ENCODE results near the gene CAMK2B. TPM values are rescaled to one million over a fixed set of nuclear protein-coding genes. Genes with fewer than 3 reads are reported as not detected.
A peak's percentile ranks its signal among the peaks of the same experiment; 100 is the strongest.

The CAMK2B gene
- total RNA-seq, 1 donor from 2014 or later: 0.09 TPM

DNA sequence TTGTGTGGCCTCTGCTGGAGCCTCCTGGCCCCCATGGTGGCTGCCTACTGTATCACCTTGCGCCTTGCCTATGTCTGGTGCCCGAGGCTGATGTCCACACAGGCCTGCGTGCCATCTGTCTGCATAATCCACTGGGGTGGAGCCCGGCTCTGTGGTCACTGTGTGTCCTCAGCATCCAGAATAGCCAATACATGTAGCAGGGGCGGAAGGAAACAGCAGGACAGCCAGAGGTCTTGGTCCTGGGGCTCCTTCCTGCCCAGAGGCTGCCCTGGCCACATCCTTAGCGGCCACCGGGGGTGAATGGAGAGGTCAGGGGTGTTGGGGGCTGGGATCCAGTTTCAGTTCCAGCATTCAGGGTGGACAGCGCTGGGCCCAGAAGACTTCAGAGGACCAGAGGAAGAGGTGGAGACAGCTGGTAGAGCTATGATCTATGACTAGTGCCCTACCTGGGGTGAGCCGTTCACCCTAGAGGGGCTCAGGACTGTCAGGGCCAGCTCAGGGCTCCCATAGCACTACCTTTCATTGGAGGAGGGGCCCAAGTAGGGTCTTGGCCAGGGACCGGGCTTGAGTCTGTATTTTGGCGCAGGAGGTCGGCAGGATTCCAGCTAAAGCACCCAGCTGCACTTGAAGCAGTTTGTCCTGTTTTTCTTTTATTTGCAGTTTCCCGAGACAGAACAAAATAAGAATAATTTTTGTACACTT is 108.7 kb downstream of the CAMK2B start:
- no peak overlapping the region for H3K9ac ChIP-seq
- no peaks in the 10 kb centered on the region for H4K20me1 ChIP-seq (ENCODE audit: low read depth)
- H3K4me1 Mint-ChIP-seq: peaks cover 42% of the 10 kb centered on the region
- H3K4me3 Mint-ChIP-seq: no peak overlapping the region
- H3K4me1 ChIP-seq: peaks cover 40% of the 10 kb centered on the region
- H3K27ac ChIP-seq: no peak overlapping the region
- H2AFZ ChIP-seq (replicated peaks): no peak overlapping the region
- no peaks in the 10 kb centered on the region for H3K36me3 ChIP-seq
- peak overlapping the region; percentile 25 for H3K27ac Mint-ChIP-seq
- peaks cover 2% of the 10 kb centered on the region for H3K36me3 Mint-ChIP-seq
- H3K79me2 ChIP-seq (ENCODE audit: low read depth): no peaks in the 10 kb centered on the region
- H3K9me3 Mint-ChIP-seq: no peaks in the 10 kb centered on the region
- no peak overlapping the region for H3K4me2 ChIP-seq
- peaks cover 22% of the 10 kb centered on the region for H3F3A ChIP-seq (ENCODE audit: low read depth)
- H3K9me3 ChIP-seq (ENCODE audit: low read depth): no peaks in the 10 kb centered on the region
- peaks cover 9% of the 10 kb centered on the region for H3K27me3 Mint-ChIP-seq (ENCODE audit: insufficient read depth, low read depth)
- no peak for DNase-seq (ENCODE audit: low spot score)
- no peak overlapping the region for H3K4me3 ChIP-seq
- TF ChIP-seq EZH2 (IDR thresholded peaks at IDR 0.05): no peak
- TF ChIP-seq EZH2phosphoT487 (IDR thresholded peaks at IDR 0.05): no peak
- TF ChIP-seq, protein P1, sequence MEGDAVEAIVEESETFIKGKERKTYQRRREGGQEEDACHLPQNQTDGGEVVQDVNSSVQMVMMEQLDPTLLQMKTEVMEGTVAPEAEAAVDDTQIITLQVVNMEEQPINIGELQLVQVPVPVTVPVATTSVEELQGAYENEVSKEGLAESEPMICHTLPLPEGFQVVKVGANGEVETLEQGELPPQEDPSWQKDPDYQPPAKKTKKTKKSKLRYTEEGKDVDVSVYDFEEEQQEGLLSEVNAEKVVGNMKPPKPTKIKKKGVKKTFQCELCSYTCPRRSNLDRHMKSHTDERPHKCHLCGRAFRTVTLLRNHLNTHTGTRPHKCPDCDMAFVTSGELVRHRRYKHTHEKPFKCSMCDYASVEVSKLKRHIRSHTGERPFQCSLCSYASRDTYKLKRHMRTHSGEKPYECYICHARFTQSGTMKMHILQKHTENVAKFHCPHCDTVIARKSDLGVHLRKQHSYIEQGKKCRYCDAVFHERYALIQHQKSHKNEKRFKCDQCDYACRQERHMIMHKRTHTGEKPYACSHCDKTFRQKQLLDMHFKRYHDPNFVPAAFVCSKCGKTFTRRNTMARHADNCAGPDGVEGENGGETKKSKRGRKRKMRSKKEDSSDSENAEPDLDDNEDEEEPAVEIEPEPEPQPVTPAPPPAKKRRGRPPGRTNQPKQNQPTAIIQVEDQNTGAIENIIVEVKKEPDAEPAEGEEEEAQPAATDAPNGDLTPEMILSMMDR (IDR thresholded peaks at IDR 0.05): no peak
- no peaks in the 10 kb centered on the region for H3K27me3 ChIP-seq

DNA sequence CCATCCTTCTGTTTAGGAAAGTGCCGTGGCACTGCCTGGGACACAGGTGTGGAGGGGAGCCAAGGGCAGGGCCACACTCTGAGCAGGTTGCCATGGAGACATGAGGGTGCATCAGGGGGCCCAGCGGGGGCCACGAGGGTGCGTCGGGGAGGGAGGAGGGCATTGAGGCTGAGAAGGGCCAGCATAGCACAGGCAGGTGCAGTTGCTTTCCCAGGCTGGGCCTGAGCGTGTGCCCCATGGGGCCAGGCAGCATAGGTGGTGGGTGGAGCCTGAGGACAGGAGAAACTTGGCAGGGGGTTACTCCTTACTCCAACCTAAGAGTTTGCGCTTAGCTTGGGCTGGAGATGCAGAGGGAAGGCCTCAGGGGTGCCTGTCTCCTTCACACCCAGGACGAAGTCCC is 109.4 kb downstream of the CAMK2B start:
- no peak overlapping the region for H3K4me3 ChIP-seq
- peaks cover 45% of the 10 kb centered on the region for H3K4me1 Mint-ChIP-seq
- peaks cover 22% of the 10 kb centered on the region for H3F3A ChIP-seq (ENCODE audit: low read depth)
- H4K20me1 ChIP-seq (ENCODE audit: low read depth): no peaks in the 10 kb centered on the region
- H3K4me1 ChIP-seq: peaks cover 39% of the 10 kb centered on the region
- no peak for DNase-seq (ENCODE audit: low spot score)
- H3K79me2 ChIP-seq (ENCODE audit: low read depth): no peaks in the 10 kb centered on the region
- H3K27me3 Mint-ChIP-seq (ENCODE audit: insufficient read depth, low read depth): peaks cover 9% of the 10 kb centered on the region
- H3K27ac Mint-ChIP-seq: peak overlapping the region; percentile 91
- no peak overlapping the region for H3K4me2 ChIP-seq
- H3K9me3 Mint-ChIP-seq: no peaks in the 10 kb centered on the region
- no peak overlapping the region for H2AFZ ChIP-seq (replicated peaks)
- no peaks in the 10 kb centered on the region for H3K36me3 ChIP-seq
- H3K4me3 Mint-ChIP-seq: no peak overlapping the region
- H3K9me3 ChIP-seq (ENCODE audit: low read depth): no peaks in the 10 kb centered on the region
- H3K27me3 ChIP-seq: no peaks in the 10 kb centered on the region
- TF ChIP-seq EZH2phosphoT487 (IDR thresholded peaks at IDR 0.05) (no peak), EZH2 (IDR thresholded peaks at IDR 0.05) (no peak)
- TF ChIP-seq, protein P1 (IDR thresholded peaks at IDR 0.05): no peak
- H3K27ac ChIP-seq: no peak overlapping the region
- H3K36me3 Mint-ChIP-seq: peaks cover 6% of the 10 kb centered on the region
- H3K9ac ChIP-seq: no peak overlapping the region

DNA sequence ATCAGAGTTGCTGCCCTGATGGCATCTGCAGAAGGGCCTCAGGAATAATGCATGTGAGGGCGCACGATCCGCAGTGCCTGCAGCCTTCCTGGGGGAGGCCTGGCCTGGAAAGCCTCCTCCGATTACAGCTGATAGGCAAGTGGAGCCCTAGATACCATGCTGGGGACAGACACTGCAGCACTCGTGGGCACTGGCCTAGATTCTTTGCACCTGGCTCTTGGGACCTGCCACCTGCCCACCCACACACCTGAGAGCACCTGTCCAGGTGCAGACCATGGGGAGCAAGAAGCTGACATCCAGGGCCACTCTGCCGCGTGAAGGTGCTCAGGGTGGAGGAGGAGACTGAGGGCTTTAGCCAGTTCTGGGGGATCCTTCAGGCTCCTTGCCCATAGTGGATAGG is 109.9 kb downstream of the CAMK2B start:
- H3K36me3 ChIP-seq: no peaks in the 10 kb centered on the region
- peaks cover 22% of the 10 kb centered on the region for H3F3A ChIP-seq (ENCODE audit: low read depth)
- Mint-ChIP-seq H3K9me3 (no peaks in the 10 kb centered on the region), H3K27me3 (ENCODE audit: insufficient read depth, low read depth) (peaks cover 7% of the 10 kb centered on the region), H3K27ac (peak overlapping the region; percentile 91), H3K4me1 (peaks cover 45% of the 10 kb centered on the region), H3K4me3 (no peak overlapping the region), H3K36me3 (peaks cover 6% of the 10 kb centered on the region)
- TF ChIP-seq, protein P1 (IDR thresholded peaks at IDR 0.05): no peak
- no peak for TF ChIP-seq EZH2 (IDR thresholded peaks at IDR 0.05)
- no peak for TF ChIP-seq EZH2phosphoT487 (IDR thresholded peaks at IDR 0.05)
- no peak overlapping the region for H3K4me2 ChIP-seq
- H3K79me2 ChIP-seq (ENCODE audit: low read depth): no peaks in the 10 kb centered on the region
- H2AFZ ChIP-seq (replicated peaks): no peak overlapping the region
- H3K4me1 ChIP-seq: peaks cover 39% of the 10 kb centered on the region
- H4K20me1 ChIP-seq (ENCODE audit: low read depth): no peaks in the 10 kb centered on the region
- H3K27ac ChIP-seq: no peak overlapping the region
- H3K27me3 ChIP-seq: no peaks in the 10 kb centered on the region
- no peak overlapping the region for H3K9ac ChIP-seq
- no peak overlapping the region for H3K4me3 ChIP-seq
- H3K9me3 ChIP-seq (ENCODE audit: low read depth): no peaks in the 10 kb centered on the region
- DNase-seq (ENCODE audit: low spot score): no peak
